DMS 273 treated with DMSO at 0.1 percent for 48 hours (cell line): ENCODE results near the gene TUBGCP2.

ENCODE experiments used
- DNase-seq: peaks from one replicate; lab custom pipeline; 2025; lab: John Stamatoyannopoulos, UW

The TUBGCP2 gene

GRCh38 chr10:133306097-133306476, 2.6 kb downstream of the TUBGCP2 start:
- no peak for DNase-seq

- DNase-seq = no peak
Observed at GRCh38 chr10:133303206-133303605, 5.5 kb downstream of the TUBGCP2 start.

- no peak for DNase-seq
Observed at GRCh38 chr10:133302230-133302629, 6.4 kb downstream of the TUBGCP2 start.

- DNase-seq = no peak
Observed at GRCh38 chr10:133299738-133300137, 8.9 kb downstream of the TUBGCP2 start.

- DNase-seq = no peak
Observed at GRCh38 chr10:133299224-133299623, 9.4 kb downstream of the TUBGCP2 start.

GRCh38 chr10:133298466-133298865, 10.2 kb downstream of the TUBGCP2 start:
- no peak for DNase-seq

GRCh38 chr10:133297504-133297903, 11.2 kb downstream of the TUBGCP2 start:
- no peak for DNase-seq

- DNase-seq = no peak
Observed at GRCh38 chr10:133295426-133296320, 13.0 kb downstream of the TUBGCP2 start.

- DNase-seq = no peak
Observed at GRCh38 chr10:133294189-133294588, 14.5 kb downstream of the TUBGCP2 start.

- no peak for DNase-seq
Observed at GRCh38 chr10:133293810-133294119, 14.9 kb downstream of the TUBGCP2 start.

GRCh38 chr10:133292919-133293809, 15.5 kb downstream of the TUBGCP2 start:
- DNase-seq = no peak

- no peak for DNase-seq
Observed at GRCh38 chr10:133289761-133290160, 18.9 kb downstream of the TUBGCP2 start.

GRCh38 chr10:133287832-133288500, 20.7 kb downstream of the TUBGCP2 start:
- DNase-seq = no peak

GRCh38 chr10:133286366-133286765, 22.3 kb downstream of the TUBGCP2 start:
- DNase-seq = no peak

- DNase-seq = no peak
Observed at GRCh38 chr10:133285217-133285616, 23.5 kb downstream of the TUBGCP2 start.

GRCh38 chr10:133283931-133284330, 24.7 kb downstream of the TUBGCP2 start:
- no peak for DNase-seq

- DNase-seq = no peak
Observed at GRCh38 chr10:133282846-133283390, 25.8 kb downstream of the TUBGCP2 start.

- no peak for DNase-seq
Observed at GRCh38 chr10:133281628-133282372, 26.9 kb downstream of the TUBGCP2 start.

GRCh38 chr10:133281084-133281483, 27.6 kb downstream of the TUBGCP2 start:
- DNase-seq = no peak

- DNase-seq = no peak
Observed at GRCh38 chr10:133280391-133281059, 28.1 kb downstream of the TUBGCP2 start.
